Stimulated activated CD4-positive, alpha-beta T cell treated with anti-CD3 and anti-CD28 coated beads, Interleukin-4, amount 100 ng/mL, for 48 hours (primary cell): Measurements from ENCODE around the gene VAC14.

ENCODE experiments used
- DNase-seq, 2 donors: peaks; one replicate each; pipeline ENCODE4 v3.0.0-alpha.2; 2020; ENCODE audit warnings: low read depth in 2 of 2

VAC14 gene

GRCh38 chr16:70663524-70664324 lies 137.2 kb downstream of the VAC14 start:
- DNase-seq = no peak

GRCh38 chr16:70662991-70663523 lies 137.9 kb downstream of the VAC14 start:
- no peak for DNase-seq

GRCh38 chr16:70661918-70662641 lies 138.9 kb downstream of the VAC14 start:
- DNase-seq = no peak

GRCh38 chr16:70661534-70661917 lies 139.4 kb downstream of the VAC14 start:
- DNase-seq = no peak

- DNase-seq = no peak
Observed at GRCh38 chr16:70660672-70661350, 140.1 kb downstream of the VAC14 start.

GRCh38 chr16:70659953-70660671 lies 140.8 kb downstream of the VAC14 start:
- DNase-seq = no peak

- no peak for DNase-seq
Observed at GRCh38 chr16:70659546-70659945, 141.4 kb downstream of the VAC14 start.

- no peak for DNase-seq
Observed at GRCh38 chr16:70658921-70659320, 142.0 kb downstream of the VAC14 start.

GRCh38 chr16:70657956-70658355 lies 143.0 kb downstream of the VAC14 start:
- no peak for DNase-seq

GRCh38 chr16:70656712-70657263 lies 144.2 kb downstream of the VAC14 start:
- no peak for DNase-seq

GRCh38 chr16:70656065-70656711 lies 144.8 kb downstream of the VAC14 start:
- DNase-seq = no peak

GRCh38 chr16:70653809-70654771 lies 146.9 kb downstream of the VAC14 start:
- peak; percentile 68 to 76 for DNase-seq

GRCh38 chr16:70653406-70653805 lies 147.6 kb downstream of the VAC14 start:
- DNase-seq = no peak

- DNase-seq = no peak
Observed at GRCh38 chr16:70652322-70652721, 148.6 kb downstream of the VAC14 start.

- no peak for DNase-seq
Observed at GRCh38 chr16:70651524-70651923, 149.4 kb downstream of the VAC14 start.

GRCh38 chr16:70650216-70650615 lies 150.7 kb downstream of the VAC14 start:
- DNase-seq = no peak

GRCh38 chr16:70649300-70649699 lies 151.7 kb downstream of the VAC14 start:
- no peak for DNase-seq

GRCh38 chr16:70648606-70649005 lies 152.4 kb downstream of the VAC14 start:
- DNase-seq = no peak

- no peak for DNase-seq
Observed at GRCh38 chr16:70647441-70648359, 153.3 kb downstream of the VAC14 start.
